H1 (cell line): ENCODE data around the gene TMED4. TPM values are rescaled to one million over a fixed set of nuclear protein-coding genes. Genes with fewer than 3 reads are reported as not detected.

Experiments used
- ASH2L ChIP-seq: fragments of 200-600, 300-600 bp; sonication (generic); IDR thresholded peaks from one replicate; pipeline ENCODE4 v1.7.1; 2017; ENCODE audit warnings: low read length
- CBX5 ChIP-seq: fragments of 300-800, 300-1000 bp; sonication (generic); IDR thresholded peaks from 2 replicates; pipeline ENCODE4 v1.7.1; 2016; ENCODE audit warnings: antibody characterized with exemption, low read length, low read depth
- CBX8 ChIP-seq: fragments of 300-800, 300-1000 bp; sonication (generic); IDR thresholded peaks from 2 replicates; pipeline ENCODE4 v1.7.1; 2016; ENCODE audit warnings: low read depth, low read length, borderline replicate concordance
- CHD7 ChIP-seq: fragments of 300-600 bp; sonication (generic); IDR thresholded peaks from 2 replicates; pipeline ENCODE4 v1.7.1; 2012; ENCODE audit warnings: low read length, moderate library complexity, mild to moderate bottlenecking, inconsistent platforms; ENCODE audit not compliant: insufficient replicate concordance
- CREB1 ChIP-seq: IDR thresholded peaks from 2 replicates; pipeline ENCODE4 v1.6.1; 2012; ENCODE audit warnings: inconsistent platforms
- FOSL1 ChIP-seq: IDR thresholded peaks from 2 replicates; pipeline ENCODE4 v1.6.1; 2011; ENCODE audit warnings: mild to moderate bottlenecking, low read depth, low read length, moderate library complexity; ENCODE audit not compliant: insufficient read depth
- JUND ChIP-seq: IDR thresholded peaks from 2 replicates; pipeline ENCODE4 v1.6.1; 2011; ENCODE audit warnings: mild to moderate bottlenecking, improper control_type of control experiment, low read length
- NRF1 ChIP-seq: IDR thresholded peaks from 2 replicates; pipeline ENCODE4 v1.6.1; 2011; ENCODE audit warnings: mild to moderate bottlenecking, low read depth, low read length, improper control_type of control experiment
- RFX5 ChIP-seq: IDR thresholded peaks from 2 replicates; pipeline ENCODE4 v1.6.1; 2011; ENCODE audit warnings: low read depth, low read length, improper control_type of control experiment, borderline replicate concordance
- SUZ12 ChIP-seq: fragments of 200-600 bp; sonication (generic); IDR thresholded peaks from 2 replicates; pipeline ENCODE4 v1.6.1; 2012; ENCODE audit warnings: mild to moderate bottlenecking, inconsistent platforms, low read length, moderate library complexity, mixed read lengths
- TEAD4 ChIP-seq: IDR thresholded peaks from 2 replicates; pipeline ENCODE4 v1.6.1; 2012; ENCODE audit warnings: low read depth, low read length, inconsistent platforms, mixed read lengths
- ZNF274 ChIP-seq: IDR thresholded peaks from 2 replicates; pipeline ENCODE4 v1.7.0; 2012; ENCODE audit warnings: low read length, borderline replicate concordance; ENCODE audit errors: extremely low read depth
- polyA plus RNA-seq, 7 experiments: library from polyadenylated mRNA; depleted of rRNA in 3 of 7; stranded (reverse) in 5 of 7; unstranded in 2 of 7; fragments of >200 nt in 5 of 7; fragments of 200-250 nt in 2 of 7; gene quantifications; 1 replicate in 5 of 7; 2 replicates in 1 of 7; 4 replicates in 1 of 7; pipeline versions ENCODE4 v1.2.1 to v1.2.3, GENCODE V29; 2011 to 2013; ENCODE audit warnings: missing spikeins in 2 of 7, mixed read lengths in 2 of 7
- total RNA-seq: library from RNA; stranded (reverse); fragmentation: NEBNext Ultra II Directional; extraction: Animal tissue kit (Norgen Biotek cat#: 25700); gene quantifications from 2 replicates; pipeline ENCODE4 v1.2.1, GENCODE V29; 2021

TMED4 gene
- total and polyA plus RNA-seq, 2 of the 8 experiments (the other 6 are each of a cell fraction or from before 2014, with no cell fraction given): 44.9 to 76.7 TPM

- TF ChIP-seq CHD7 (no peak), SUZ12 (no peak), CREB1 (peak; percentile 89), JUND (no peak), CBX5 (no peak), RFX5 (no peak), FOSL1 (no peak), NRF1 (peak; percentile 95), ASH2L (peak; percentile 5), ZNF274 (no peak), CBX8 (no peak), TEAD4 (no peak)
Measured at GRCh38 chr7:44581879-44582603, at the start of gene TMED4 (continued).
